GM12878 (cell line): ENCODE results near the gene LRRC41. TPM values are rescaled to one million over a fixed set of nuclear protein-coding genes. Genes with fewer than 3 reads are reported as not detected.
A peak's percentile ranks its signal among the peaks of the same experiment; 100 is the strongest.

Experiments
- ATAC-seq: fragments of 200-7000 bp; cut with Tn5 transposase; 3 replicates; pipeline ENCODE4 v1.9.1; 2020; ENCODE audit warnings: mild to moderate bottlenecking, moderate library complexity
- BruUV-seq: library from RNA; stranded (reverse); fragments of 400-500 nt; replicated peaks from 2 replicates; lab custom pipeline; 2021; lab: Mats Ljungman, UMichigan
- CTCF ChIA-PET: fragments of 300-600 bp; sonication (Branson Sonifier 250); formaldehyde crosslinking; extraction: SDS; loops from one replicate; lab custom pipeline; 2021; ENCODE audit warnings: inconsistent platforms; lab: Yijun Ruan, JAX
- POLR2A ChIA-PET: fragments of 350-600 bp; formaldehyde crosslinking; extraction: SDS; loops from one replicate; lab custom pipeline; 2021; ENCODE audit warnings: inconsistent platforms; lab: Charles Lee
- RAD21 ChIA-PET: fragments of 300-600 bp; sonication (Branson Sonifier 250); formaldehyde crosslinking; loops from one replicate; lab custom pipeline; 2023; ENCODE audit warnings: antibody characterized with exemption; ENCODE audit not compliant: unreplicated experiment; lab: Charles Lee
- SMC1A ChIA-PET: fragments of 300-600 bp; sonication (Branson Sonifier 250); formaldehyde crosslinking; loops from one replicate; lab custom pipeline; 2023; ENCODE audit not compliant: unreplicated experiment, uncharacterized antibody; lab: Charles Lee
- DNase-seq: peaks from one replicate; pipeline ENCODE4 v3.0.0-alpha.2; 2011; ENCODE audit warnings: low read depth, low spot score
- FAIRE-seq: peaks from 3 replicates; lab custom pipeline; 2011; peaks lifted over from hg19 to GRCh38; lab: Jason Lieb, UNC
- H2AFZ ChIP-seq: 2 replicates; pipeline ENCODE4 v1.6.0; 2011; ENCODE audit warnings: low read depth, low read length, control low read depth; ENCODE audit not compliant: control insufficient read depth
- H3K27ac ChIP-seq: 2 replicates; pipeline ENCODE4 v1.5.1; 2011; ENCODE audit warnings: control low read depth; ENCODE audit not compliant: control insufficient read depth, insufficient read depth
- H3K27me3 ChIP-seq, 2 experiments: replicated peaks in 1 of 2; 2 replicates each; pipeline versions ENCODE4 v1.6.0 to v1.6.1; 2011; ENCODE audit warnings: low read length in 1 of 2; ENCODE audit not compliant: control insufficient read depth in 2 of 2, insufficient read depth in 2 of 2
- H3K36me3 ChIP-seq, 2 experiments: 2 replicates each; pipeline ENCODE4 v1.5.1; 2011; ENCODE audit warnings: low read length in 1 of 2; ENCODE audit not compliant: control insufficient read depth in 2 of 2, insufficient read depth in 2 of 2
- H3K4me1 ChIP-seq: 2 replicates; pipeline ENCODE4 v1.6.1; 2011; ENCODE audit warnings: mild to moderate bottlenecking, low read length, moderate library complexity, mixed read lengths; ENCODE audit not compliant: control insufficient read depth, insufficient read depth
- H3K4me2 ChIP-seq: 2 replicates; pipeline ENCODE4 v1.6.0; 2011; ENCODE audit warnings: control low read depth; ENCODE audit not compliant: control insufficient read depth, insufficient read depth
- H3K4me3 ChIP-seq: fragments of 200-600 bp; sonication (generic); 2 replicates; pipeline ENCODE4 v1.5.1; 2016
- H3K79me2 ChIP-seq: 2 replicates; pipeline ENCODE4 v1.6.0; 2011; ENCODE audit warnings: low read length; ENCODE audit not compliant: control insufficient read depth, insufficient read depth
- H3K9ac ChIP-seq: 2 replicates; pipeline ENCODE4 v1.8.0; 2011; ENCODE audit warnings: low read length, control low read depth, mixed read lengths; ENCODE audit not compliant: control insufficient read depth, insufficient read depth
- H3K9me3 ChIP-seq: replicated peaks from 3 replicates; pipeline ENCODE4 v1.5.1; 2011; ENCODE audit warnings: mild to moderate bottlenecking, low read length; ENCODE audit not compliant: control insufficient read depth, insufficient read depth
- H4K20me1 ChIP-seq: 2 replicates; pipeline ENCODE4 v1.6.0; 2011; ENCODE audit not compliant: control insufficient read depth, insufficient read depth
- BHLHE40 ChIP-seq, 2 experiments: fragments of 450-650 bp in 1 of 2; IDR thresholded peaks; 2 replicates each; pipeline ENCODE4 v1.6.1; 2011 to 2017; ENCODE audit warnings: low read depth in 2 of 2, borderline replicate concordance in 1 of 2, improper control_type of control experiment in 1 of 2, low read length in 1 of 2, mild to moderate bottlenecking in 1 of 2
- CBFB ChIP-seq: IDR thresholded peaks from 2 replicates; pipeline ENCODE4 v1.6.1; 2016; ENCODE audit warnings: antibody characterized with exemption, low read depth
- CREM ChIP-seq: IDR thresholded peaks from 2 replicates; pipeline ENCODE4 v1.6.1; 2014; ENCODE audit warnings: antibody characterized with exemption, low read depth
- DPF2 ChIP-seq: fragments of 450-650 bp; IDR thresholded peaks from 2 replicates; pipeline ENCODE4 v1.6.1; 2017; ENCODE audit warnings: mild to moderate bottlenecking
- EZH2 ChIP-seq: IDR thresholded peaks from 2 replicates; pipeline ENCODE4 v1.6.1; 2012; ENCODE audit warnings: low read depth, mild to moderate bottlenecking, control low read depth, inconsistent platforms, low read length, borderline replicate concordance; ENCODE audit not compliant: control insufficient read depth
- NBN ChIP-seq: fragments of 450-650 bp; IDR thresholded peaks from 2 replicates; pipeline ENCODE4 v1.6.1; 2016
- NR2C2 ChIP-seq: IDR thresholded peaks from 2 replicates; pipeline ENCODE4 v1.6.1; 2011; ENCODE audit warnings: borderline replicate concordance, low read depth; ENCODE audit not compliant: control insufficient read depth, insufficient read length
- PML ChIP-seq: IDR thresholded peaks from 2 replicates; pipeline ENCODE4 v1.6.1; 2012; ENCODE audit warnings: low read length, inconsistent platforms
- POLR2A ChIP-seq: IDR thresholded peaks from 2 replicates; pipeline ENCODE4 v1.6.1; 2011; ENCODE audit warnings: low read depth, mild to moderate bottlenecking, low read length
- POLR2AphosphoS5 ChIP-seq: IDR thresholded peaks from 2 replicates; pipeline ENCODE4 v1.6.1; 2011; ENCODE audit warnings: mild to moderate bottlenecking, low read length, inconsistent platforms
- RB1 ChIP-seq: fragments of 450-650 bp; formaldehyde crosslinking; IDR thresholded peaks from 2 replicates; pipeline ENCODE4 v1.6.1; 2017; ENCODE audit warnings: mild to moderate bottlenecking, borderline replicate concordance
- SMAD5 ChIP-seq: IDR thresholded peaks from 2 replicates; pipeline ENCODE4 v1.6.1; 2016; ENCODE audit warnings: antibody characterized with exemption, low read depth
- SMC3 ChIP-seq: IDR thresholded peaks from 2 replicates; pipeline ENCODE4 v1.6.1; 2011; ENCODE audit warnings: low read length, improper control_type of control experiment, borderline replicate concordance
- STAT3 ChIP-seq: IDR thresholded peaks from 2 replicates; pipeline ENCODE4 v1.6.1; 2011; ENCODE audit warnings: low read depth, low read length, improper control_type of control experiment
- ZNF207 ChIP-seq: fragments of 450-650 bp; IDR thresholded peaks from 2 replicates; pipeline ENCODE4 v1.6.1; 2014; ENCODE audit warnings: antibody characterized with exemption, mild to moderate bottlenecking, borderline replicate concordance
- ZSCAN29 ChIP-seq: fragments of 450-650 bp; IDR thresholded peaks from 2 replicates; pipeline ENCODE4 v1.6.1; 2017; ENCODE audit warnings: mild to moderate bottlenecking, moderate library complexity
- WGBS: methylation state at CpG from one replicate; pipeline ENCODE4 v1.1.6; 2016; ENCODE audit warnings: low lambda C conversion rate; ENCODE audit not compliant: insufficient replicate concordance, insufficient coverage; ENCODE audit errors: missing lambda C conversion rate; 5-methylcytosine and 5-hydroxymethylcytosine counted together
- in situ Hi-C: fragments of 300-500 bp; cut with MboI; formaldehyde crosslinking; loops from 9 replicates; pipeline ENCODE4 v1.14.3; 2018; ENCODE audit warnings: mixed read lengths
- intact Hi-C: fragments of 100-400 bp; cut with micrococcal nuclease; formaldehyde crosslinking; loops from one replicate; pipeline ENCODE4 v1.14.2; 2022; ENCODE audit not compliant: unreplicated experiment
- polyA plus RNA-seq, 11 experiments: library from polyadenylated mRNA; depleted of rRNA in 4 of 11; unstranded in 6 of 11; stranded (reverse) in 5 of 11; fragments of >200 nt; fragmentation: Nextera tagmentation in 4 of 11; fragmentation: Illumina TruSeq in 1 of 11; extraction: Ambion mirVana in 4 of 11; extraction: Trizol in 1 of 11; gene quantifications; 1 replicate in 1 of 11; 2 replicates in 10 of 11; pipeline versions ENCODE4 v1.2.1 to v1.2.3, GENCODE V29; 2011 to 2016; ENCODE audit warnings: inconsistent platforms in 2 of 11, missing spikeins in 2 of 11, low read depth in 1 of 11
- total RNA-seq, 4 experiments: library from RNA; depleted of rRNA in 3 of 4; stranded (reverse); fragments of >200 nt in 3 of 4; fragmentation: Illumina TruSeq in 1 of 4; extraction: Trizol in 1 of 4; gene quantifications; 2 replicates each; pipeline versions ENCODE4 v1.2.1 to v1.2.3, GENCODE V29; 2013 to 2021
- TF ChIP-seq, protein P1 (sequence below): IDR thresholded peaks from 2 replicates; pipeline ENCODE4 v1.6.1; 2011; ENCODE audit warnings: borderline replicate concordance, low read depth, mild to moderate bottlenecking, moderate library complexity, low read length; ENCODE audit not compliant: insufficient read depth, poor library complexity, severe bottlenecking
- TF ChIP-seq, protein P2 (sequence below): fragments of 450-650 bp; formaldehyde crosslinking; IDR thresholded peaks from 2 replicates; pipeline ENCODE4 v1.5.0; 2022; ENCODE audit warnings: mild to moderate bottlenecking, missing genetic modification characterization

LRRC41 gene
- total and polyA plus RNA-seq, 10 of the 15 experiments (the other 5 are each of a cell fraction or from before 2014, with no cell fraction given) = 12.0 to 79.9 (median 48.5) TPM

DNA sequence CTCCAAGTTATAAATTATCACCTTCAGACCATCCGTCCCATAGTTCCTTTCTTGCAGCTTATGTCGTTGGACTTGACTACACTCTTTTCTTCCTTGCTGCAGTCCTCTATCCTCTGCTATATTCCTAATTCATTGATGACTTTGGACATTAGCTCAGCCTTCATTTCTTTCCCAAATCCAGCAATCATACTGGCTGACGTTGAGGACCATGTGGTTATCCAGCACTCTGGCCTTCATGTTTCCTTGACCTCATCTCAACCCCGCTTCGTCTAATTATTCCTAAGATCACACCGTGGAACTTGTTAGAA is 28.4 kb downstream of the LRRC41 start:
- 97% methylated on average over 6 of the region's 6 CpGs for WGBS
- H3K27me3 ChIP-seq = no peaks in the 10 kb centered on the region
- BruUV-seq = TSS peak; percentile 36
- no peak for ATAC-seq
- SMC1A ChIA-PET = interaction anchor here (0.9 kb wide), 1 partner anchor 73 kb away, joined by 3 read pairs; no protein-coding TSS in a partner anchor
- CTCF ChIA-PET = interaction anchor here (1.6 kb wide), 1 partner anchor 28 kb away, joined by 3 read pairs; no protein-coding TSS in a partner anchor
- H3K4me3 ChIP-seq = no peak overlapping the region
- DNase-seq = no peak
- POLR2A ChIA-PET = interaction anchor here (1.2 to 1.3 kb wide), 2 partner anchors 13 to 30 kb away, joined by 3 read pairs; no protein-coding TSS in a partner anchor
- intact Hi-C loops = no loop called here
- no peaks in the 10 kb centered on the region for H3K4me1 ChIP-seq
- H3K9me3 ChIP-seq = no peaks in the 10 kb centered on the region
- no peaks in the 10 kb centered on the region for H3K79me2 ChIP-seq
- no peak overlapping the region for H3K27ac ChIP-seq
- H3K4me2 ChIP-seq = no peak overlapping the region
- no peaks in the 10 kb centered on the region for H4K20me1 ChIP-seq
- RAD21 ChIA-PET = no interaction called here
- no peak overlapping the region for H2AFZ ChIP-seq
- in situ Hi-C loops = no loop called here
- H3K9ac ChIP-seq = no peak overlapping the region
- FAIRE-seq = no peak
- TF ChIP-seq CBFB = no peak
- TF ChIP-seq DPF2 = no peak
- no peak for TF ChIP-seq EZH2
- TF ChIP-seq NBN = no peak
- TF ChIP-seq STAT3 = no peak
- peak; percentile 43 for TF ChIP-seq POLR2AphosphoS5
- TF ChIP-seq SMC3 = no peak
- TF ChIP-seq, protein P1, sequence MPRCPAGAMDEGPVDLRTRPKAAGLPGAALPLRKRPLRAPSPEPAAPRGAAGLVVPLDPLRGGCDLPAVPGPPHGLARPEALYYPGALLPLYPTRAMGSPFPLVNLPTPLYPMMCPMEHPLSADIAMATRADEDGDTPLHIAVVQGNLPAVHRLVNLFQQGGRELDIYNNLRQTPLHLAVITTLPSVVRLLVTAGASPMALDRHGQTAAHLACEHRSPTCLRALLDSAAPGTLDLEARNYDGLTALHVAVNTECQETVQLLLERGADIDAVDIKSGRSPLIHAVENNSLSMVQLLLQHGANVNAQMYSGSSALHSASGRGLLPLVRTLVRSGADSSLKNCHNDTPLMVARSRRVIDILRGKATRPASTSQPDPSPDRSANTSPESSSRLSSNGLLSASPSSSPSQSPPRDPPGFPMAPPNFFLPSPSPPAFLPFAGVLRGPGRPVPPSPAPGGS = no peak
- no peak for TF ChIP-seq NR2C2
- TF ChIP-seq POLR2A = peak; percentile 21
- 0 out of 2 replicates have a peak, but pooled peaks have one; percentile 8 for TF ChIP-seq SMAD5
- TF ChIP-seq PML = peak; percentile 55; the same call in 1 of the 2 replicates
- TF ChIP-seq BHLHE40 (IDR thresholded peaks at IDR 0.05; ENCODE audit: borderline replicate concordance in 1 of 2, low read depth in 2 of 2, low read length in 1 of 2) = no peak
- no peak for TF ChIP-seq CREM
- TF ChIP-seq ZSCAN29 = no peak
- TF ChIP-seq RB1 = no peak
- no peak for TF ChIP-seq ZNF207
- TF ChIP-seq, protein P2, sequence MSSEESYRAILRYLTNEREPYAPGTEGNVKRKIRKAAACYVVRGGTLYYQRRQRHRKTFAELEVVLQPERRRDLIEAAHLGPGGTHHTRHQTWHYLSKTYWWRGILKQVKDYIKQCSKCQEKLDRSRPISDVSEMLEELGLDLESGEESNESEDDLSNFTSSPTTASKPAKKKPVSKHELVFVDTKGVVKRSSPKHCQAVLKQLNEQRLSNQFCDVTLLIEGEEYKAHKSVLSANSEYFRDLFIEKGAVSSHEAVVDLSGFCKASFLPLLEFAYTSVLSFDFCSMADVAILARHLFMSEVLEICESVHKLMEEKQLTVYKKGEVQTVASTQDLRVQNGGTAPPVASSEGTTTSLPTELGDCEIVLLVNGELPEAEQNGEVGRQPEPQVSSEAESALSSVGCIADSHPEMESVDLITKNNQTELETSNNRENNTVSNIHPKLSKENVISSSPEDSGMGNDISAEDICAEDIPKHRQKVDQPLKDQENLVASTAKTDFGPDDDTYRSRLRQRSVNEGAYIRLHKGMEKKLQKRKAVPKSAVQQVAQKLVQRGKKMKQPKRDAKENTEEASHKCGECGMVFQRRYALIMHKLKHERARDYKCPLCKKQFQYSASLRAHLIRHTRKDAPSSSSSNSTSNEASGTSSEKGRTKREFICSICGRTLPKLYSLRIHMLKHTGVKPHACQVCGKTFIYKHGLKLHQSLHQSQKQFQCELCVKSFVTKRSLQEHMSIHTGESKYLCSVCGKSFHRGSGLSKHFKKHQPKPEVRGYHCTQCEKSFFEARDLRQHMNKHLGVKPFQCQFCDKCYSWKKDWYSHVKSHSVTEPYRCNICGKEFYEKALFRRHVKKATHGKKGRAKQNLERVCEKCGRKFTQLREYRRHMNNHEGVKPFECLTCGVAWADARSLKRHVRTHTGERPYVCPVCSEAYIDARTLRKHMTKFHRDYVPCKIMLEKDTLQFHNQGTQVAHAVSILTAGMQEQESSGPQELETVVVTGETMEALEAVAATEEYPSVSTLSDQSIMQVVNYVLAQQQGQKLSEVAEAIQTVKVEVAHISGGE (CRISPR knock-in tag) = no peak
- peaks cover 42 to 46% of the 10 kb centered on the region in 2 experiments for H3K36me3 ChIP-seq
